DMS153 (cell line): Measurements from ENCODE around the gene SLC25A53.
"Not testable (repeated sequence)": the region's sequence is repeated elsewhere in the genome, so short reads cannot be mapped to it uniquely, and the experiment has no call there.

Experiments
- DNase-seq: peaks from one replicate; lab custom pipeline; 2025; lab: John Stamatoyannopoulos, UW

Gene SLC25A53

GRCh38 chrX:104130808-104131207, 26.0 kb downstream of the SLC25A53 start:
- no peak for DNase-seq

GRCh38 chrX:104126856-104127255, 30.0 kb downstream of the SLC25A53 start:
- DNase-seq, result no peak

GRCh38 chrX:104122829-104123228, 34.0 kb downstream of the SLC25A53 start:
- no peak for DNase-seq

- peak; percentile 1 for DNase-seq
Observed at GRCh38 chrX:104118765-104119164, 38.0 kb downstream of the SLC25A53 start.

DNA sequence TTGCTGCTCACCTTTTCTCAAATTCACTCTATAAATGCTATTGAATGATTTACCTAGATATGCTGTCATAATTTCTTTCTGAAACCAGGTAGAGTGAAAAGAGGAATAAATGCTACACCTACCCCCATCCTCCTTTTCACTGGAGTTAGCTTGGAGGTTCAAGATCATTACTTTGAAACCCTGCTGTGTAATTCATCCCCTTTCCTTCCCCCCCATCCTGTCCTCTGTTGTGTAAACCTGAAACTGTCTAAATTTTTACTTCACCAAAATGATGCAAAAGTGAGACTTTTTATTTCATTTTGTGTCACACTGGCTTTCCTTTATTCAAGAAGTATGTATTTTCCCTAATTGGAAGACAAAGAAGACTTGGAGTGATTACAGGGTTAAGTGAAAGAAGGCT, 39.0 kb downstream of the SLC25A53 start:
- no peak for DNase-seq

GRCh38 chrX:104113222-104113965, 43.4 kb downstream of the SLC25A53 start:
- DNase-seq, result peak; percentile 0

GRCh38 chrX:104112326-104112951, 44.4 kb downstream of the SLC25A53 start, which contains the start of gene ZCCHC18:
Gene ZCCHC18, plus strand, starts transcription at chrX:104112523. Its CDS starts 1,589 bp downstream, at chrX:104114112.
- DNase-seq, result peak; percentile 35

GRCh38 chrX:104110491-104111240, 46.1 kb downstream of the SLC25A53 start:
- not testable (repeated sequence) for DNase-seq

GRCh38 chrX:104108955-104109354, 47.9 kb downstream of the SLC25A53 start:
- no peak for DNase-seq

DNA sequence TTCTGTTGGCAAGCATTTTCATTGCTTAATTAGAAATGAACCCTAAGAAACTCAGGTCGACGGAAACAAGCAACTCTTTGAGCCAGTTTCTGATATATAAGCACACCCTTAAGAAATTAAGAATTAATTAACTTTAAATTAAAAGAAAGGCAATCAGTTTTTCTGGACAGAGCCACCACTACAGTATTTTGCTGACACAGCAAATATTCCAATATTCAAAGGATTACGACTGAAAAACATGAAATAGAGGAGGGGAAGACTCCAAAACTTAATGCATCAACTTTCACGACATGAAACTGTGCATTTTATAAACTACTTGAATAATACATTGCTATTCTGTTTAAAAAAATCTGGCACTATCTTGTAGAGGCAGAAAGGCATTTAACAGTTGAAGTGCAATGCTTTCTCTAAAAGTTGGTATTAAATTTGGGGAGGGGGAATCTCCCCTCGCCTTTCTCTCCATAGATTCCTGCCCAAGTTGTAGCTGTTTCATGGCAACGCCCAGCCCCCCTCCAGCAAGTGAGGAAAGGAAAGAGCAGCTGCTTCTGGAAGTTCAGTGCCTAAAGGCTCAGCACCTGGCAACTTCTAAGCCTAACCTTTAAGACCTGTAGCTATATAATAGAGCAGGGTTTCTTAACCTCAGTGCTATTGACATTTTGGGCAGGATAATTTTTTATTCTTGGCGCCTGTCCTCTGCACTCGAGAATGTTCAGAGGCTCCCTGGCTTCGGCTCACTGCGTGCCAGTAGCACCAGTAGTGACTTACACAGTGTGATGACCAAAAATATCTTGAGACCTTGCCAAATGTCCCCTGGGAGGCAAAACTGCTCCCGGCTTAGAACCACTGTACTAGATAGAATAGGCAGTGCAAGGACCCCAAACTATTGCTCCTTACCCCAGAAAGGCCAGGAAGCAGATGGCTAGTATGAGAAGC, 51.2 kb downstream of the SLC25A53 start:
- no peak for DNase-seq

- no peak for DNase-seq
Observed at GRCh38 chrX:104104676-104105075, 52.1 kb downstream of the SLC25A53 start.

- DNase-seq, result no peak
Observed at GRCh38 chrX:104098919-104099318, 57.9 kb downstream of the SLC25A53 start.

DNA sequence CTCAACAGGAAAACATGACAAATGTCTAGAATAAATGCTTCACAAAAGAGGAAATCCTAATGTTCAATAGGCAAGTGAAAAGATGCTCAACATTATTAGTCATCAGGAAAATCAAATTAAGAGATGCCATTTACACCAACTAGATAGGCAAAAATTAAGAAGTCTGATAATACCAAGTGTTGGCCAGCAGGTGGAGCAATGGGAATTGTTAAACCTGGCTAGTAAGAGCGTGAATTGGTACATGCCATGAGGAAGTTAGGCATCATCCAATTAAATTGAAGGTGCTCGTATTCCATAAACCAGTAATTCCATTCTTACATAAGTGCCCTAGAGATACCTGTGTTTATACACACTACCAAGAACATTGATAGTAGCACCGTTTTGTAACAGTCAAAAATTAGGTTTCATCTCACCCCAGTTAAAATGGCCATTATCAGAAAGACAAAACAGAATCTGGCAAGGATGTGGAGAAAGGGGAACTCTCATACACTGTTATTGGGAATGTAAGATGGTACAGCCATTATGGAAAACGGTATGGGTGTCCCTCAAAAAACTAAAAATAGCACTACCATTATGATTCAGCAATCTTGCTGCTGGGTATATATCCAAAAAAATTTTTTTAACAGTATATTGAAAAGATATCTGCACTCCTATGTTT, 58.5 kb downstream of the SLC25A53 start:
- peak; percentile 56 for DNase-seq

GRCh38 chrX:104085919-104086318, 70.9 kb downstream of the SLC25A53 start:
- DNase-seq, result no peak

GRCh38 chrX:104085477-104085876, 71.3 kb downstream of the SLC25A53 start:
- no peak for DNase-seq

GRCh38 chrX:104084534-104085277, 72.1 kb downstream of the SLC25A53 start:
- no peak for DNase-seq

GRCh38 chrX:104084063-104084462, 72.7 kb downstream of the SLC25A53 start:
- no peak for DNase-seq

DNA sequence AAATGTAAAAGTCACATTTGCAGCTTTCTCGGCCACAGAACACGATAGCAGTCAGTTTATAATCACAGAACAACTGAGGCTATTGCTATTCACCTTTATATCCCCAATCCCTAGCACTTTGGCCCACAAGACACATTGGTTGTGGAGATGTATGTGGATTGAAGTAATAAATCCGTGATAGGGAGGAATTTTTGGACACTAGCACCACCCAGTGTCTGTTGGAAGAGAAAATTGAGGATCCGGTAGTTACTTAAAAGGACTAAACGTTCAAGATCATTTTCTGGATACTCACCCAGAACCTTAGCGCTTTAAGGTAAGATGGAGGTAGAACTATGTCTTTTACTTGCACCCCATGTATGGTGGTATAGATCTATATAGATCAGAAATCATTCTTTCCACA, 79.0 kb downstream of the SLC25A53 start:
- DNase-seq, result not testable (repeated sequence)

DNA sequence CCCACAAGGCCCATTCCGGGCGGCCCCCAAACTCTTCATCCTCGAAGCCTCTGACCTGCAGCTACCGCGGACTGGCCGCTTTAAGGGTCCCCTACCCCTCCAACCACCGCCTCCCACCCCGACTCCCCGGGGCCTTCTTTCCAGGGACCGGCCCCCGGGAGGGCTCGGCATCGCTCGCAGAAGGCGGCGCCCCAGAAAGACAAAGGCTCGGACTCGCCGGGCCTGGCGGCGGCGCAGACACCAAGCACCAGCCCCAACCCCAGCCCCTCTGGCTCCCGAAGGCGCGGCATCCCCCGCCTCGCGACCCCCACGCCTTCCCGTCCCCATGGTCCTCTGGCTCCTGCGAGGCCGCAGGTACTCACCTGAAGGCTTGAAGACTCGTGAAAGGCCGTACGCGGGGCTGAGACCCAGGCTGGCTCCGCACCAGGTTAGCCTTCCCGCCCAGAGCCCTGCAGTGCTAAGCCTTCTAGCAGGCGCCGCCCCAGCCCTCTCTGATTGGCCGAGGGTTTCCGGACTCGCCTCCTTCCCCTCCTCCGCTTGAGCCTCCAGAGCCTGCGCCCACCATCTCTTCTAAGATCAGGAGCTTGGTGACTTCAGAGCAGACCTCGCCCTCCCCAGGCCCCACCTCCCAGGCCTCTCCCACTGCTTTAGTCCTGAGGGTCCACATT, 80.9 kb downstream of the SLC25A53 start, which contains the start of gene TMSB15C:
TMSB15C (minus strand) TSS at position 459 of the 668 bp plus-strand sequence.
- DNase-seq, result not testable (repeated sequence)

DNA sequence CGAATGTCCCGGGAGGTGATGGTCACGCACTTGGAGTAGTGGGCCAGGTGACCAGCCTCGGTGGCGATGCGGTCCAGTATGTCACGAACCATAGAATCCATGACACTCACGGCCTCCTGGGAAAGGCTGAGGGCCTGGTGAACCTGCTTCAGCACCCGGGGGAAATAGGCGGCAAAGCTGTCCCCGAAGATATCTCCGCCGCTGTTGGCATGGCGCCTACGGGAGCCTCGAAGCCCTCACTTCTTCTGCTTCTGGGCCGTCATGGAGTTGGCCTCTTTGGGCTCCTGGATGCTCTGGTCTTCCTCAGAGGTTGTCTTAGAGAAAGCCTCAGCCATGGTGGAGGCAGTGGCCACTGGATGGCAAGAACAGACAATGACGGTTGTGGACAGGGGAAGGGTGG, 94.2 kb downstream of the SLC25A53 start:
- DNase-seq, result not testable (repeated sequence)
